ENCODE results near the gene TJP1.

GRCh38 chr15:29759596-29759995 is 62.7 kb downstream of the TJP1 start:
- TF ChIP-seq POLR2AphosphoS5 (IDR thresholded peaks at IDR 0.05) (no peak), CTCF (IDR thresholded peaks at IDR 0.05) (no peak)

Measured in suprapubic skin (tissue), 3 donors.